ENCODE results near the gene ANAPC16. TPM values are rescaled to one million over a fixed set of nuclear protein-coding genes. Genes with fewer than 3 reads are reported as not detected.
A peak's percentile ranks its signal among the peaks of the same experiment; 100 is the strongest.

The ANAPC16 gene
- total and polyA plus RNA-seq, 8 donors: 12.7 to 231 (median 103) TPM

DNA sequence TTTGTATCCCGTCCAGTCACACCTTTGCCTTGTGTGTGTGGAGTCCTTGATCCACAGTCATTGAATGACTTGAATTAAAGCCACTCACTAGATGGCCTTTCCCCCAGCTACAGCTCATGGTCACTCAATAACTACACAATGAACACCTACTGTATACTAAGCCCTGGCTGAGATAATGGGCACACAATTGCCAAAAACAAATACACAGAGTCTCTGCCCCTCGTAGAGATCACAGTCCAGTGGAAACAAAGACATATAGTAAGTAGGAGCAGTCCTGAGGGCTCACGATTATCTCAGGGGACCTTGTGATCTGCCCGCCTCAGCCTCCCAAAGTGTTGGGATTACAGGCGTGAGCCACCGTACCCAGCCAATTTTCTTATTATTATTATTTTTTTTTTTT is 35.8 kb downstream of the ANAPC16 start:
- peak overlapping the region in 4 of 5 donors; percentile 90 to 97 (median 94) for H3K27ac ChIP-seq

DNA sequence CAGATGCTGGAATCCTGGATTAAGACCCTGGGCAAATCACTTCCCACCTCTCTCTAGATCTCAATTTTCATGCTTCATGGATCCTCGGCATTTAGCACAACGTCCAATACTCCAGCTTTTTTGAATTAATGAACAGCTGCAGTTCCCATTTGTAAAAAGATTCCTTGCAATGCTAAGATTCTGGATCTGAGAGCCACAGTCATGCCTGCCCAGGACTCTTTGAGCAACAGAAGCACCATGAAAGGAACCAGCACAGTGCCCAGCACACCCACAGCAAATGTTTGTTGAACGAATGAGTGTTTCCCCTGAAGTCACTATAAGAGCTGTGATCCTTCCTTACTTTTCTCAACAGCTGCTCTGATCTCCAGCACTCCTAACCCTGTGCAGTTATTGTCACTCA is 37.2 kb downstream of the ANAPC16 start:
- no peak overlapping the region for H3K4me3 ChIP-seq
- no peaks in the 10 kb centered on the region for H3K9me3 ChIP-seq
- DNase-seq: no peak
- no peaks in the 10 kb centered on the region for H3K27me3 ChIP-seq
- H3K27ac ChIP-seq: peak overlapping the region; percentile 39 to 97 (median 92)
- H3K36me3 ChIP-seq: no peaks in the 10 kb centered on the region
- H3K4me1 ChIP-seq: peaks cover 84 to 100% (median 92%) of the 10 kb centered on the region in 4 donors
- TF ChIP-seq, protein P1, sequence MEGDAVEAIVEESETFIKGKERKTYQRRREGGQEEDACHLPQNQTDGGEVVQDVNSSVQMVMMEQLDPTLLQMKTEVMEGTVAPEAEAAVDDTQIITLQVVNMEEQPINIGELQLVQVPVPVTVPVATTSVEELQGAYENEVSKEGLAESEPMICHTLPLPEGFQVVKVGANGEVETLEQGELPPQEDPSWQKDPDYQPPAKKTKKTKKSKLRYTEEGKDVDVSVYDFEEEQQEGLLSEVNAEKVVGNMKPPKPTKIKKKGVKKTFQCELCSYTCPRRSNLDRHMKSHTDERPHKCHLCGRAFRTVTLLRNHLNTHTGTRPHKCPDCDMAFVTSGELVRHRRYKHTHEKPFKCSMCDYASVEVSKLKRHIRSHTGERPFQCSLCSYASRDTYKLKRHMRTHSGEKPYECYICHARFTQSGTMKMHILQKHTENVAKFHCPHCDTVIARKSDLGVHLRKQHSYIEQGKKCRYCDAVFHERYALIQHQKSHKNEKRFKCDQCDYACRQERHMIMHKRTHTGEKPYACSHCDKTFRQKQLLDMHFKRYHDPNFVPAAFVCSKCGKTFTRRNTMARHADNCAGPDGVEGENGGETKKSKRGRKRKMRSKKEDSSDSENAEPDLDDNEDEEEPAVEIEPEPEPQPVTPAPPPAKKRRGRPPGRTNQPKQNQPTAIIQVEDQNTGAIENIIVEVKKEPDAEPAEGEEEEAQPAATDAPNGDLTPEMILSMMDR (IDR thresholded peaks at IDR 0.05): no peak
- TF ChIP-seq POLR2A (IDR thresholded peaks at IDR 0.05) (no peak), POLR2AphosphoS5 (IDR thresholded peaks at IDR 0.05) (no peak), EP300 (IDR thresholded peaks at IDR 0.05) (no peak)
- intact Hi-C loops (cut with DNase I; ENCODE audit: low total_unique reads): no loop called here
- WGBS, 5 donors: 65 to 89% (median 86%) methylated on average over 3 of the region's 3 CpGs

More for the DNA sequence above, 35.8 kb downstream of the ANAPC16 start:
- WGBS, 5 donors: 70 to 87% (median 80%) methylated on average over 6 of the region's 6 CpGs
- Histone ChIP-seq H3K36me3 (no peaks in the 10 kb centered on the region), H3K4me1 (peaks cover 93 to 100% (median 97%) of the 10 kb centered on the region in 4 donors), H3K9me3 (no peaks in the 10 kb centered on the region), H3K4me3 (no peak overlapping the region), H3K27me3 (no peaks in the 10 kb centered on the region)
- no peak for DNase-seq
- TF ChIP-seq EP300 (IDR thresholded peaks at IDR 0.05) (no peak), POLR2A (IDR thresholded peaks at IDR 0.05) (no peak), POLR2AphosphoS5 (IDR thresholded peaks at IDR 0.05) (no peak)
- TF ChIP-seq, protein P1 (IDR thresholded peaks at IDR 0.05): no peak
- intact Hi-C loops (cut with DNase I; ENCODE audit: low total_unique reads): no loop called here

DNA sequence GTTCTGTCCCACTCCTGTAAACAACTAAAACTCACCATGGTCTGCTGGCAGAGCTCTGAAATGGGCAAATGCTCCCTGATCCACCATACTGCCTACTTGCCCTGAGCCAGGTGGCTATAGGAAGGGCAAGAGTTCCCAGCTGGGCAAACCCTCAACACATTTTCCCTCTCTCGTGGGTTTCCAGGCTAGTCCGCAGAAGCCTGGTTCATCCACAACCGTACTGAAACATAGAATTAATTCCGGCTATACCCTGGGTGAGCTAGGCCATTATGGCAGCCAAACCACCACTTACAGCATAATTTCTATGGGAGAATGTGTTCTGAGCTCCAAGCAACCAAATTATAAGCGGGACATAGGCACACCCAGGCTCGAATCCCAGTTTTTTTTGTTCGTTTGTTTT is 37.8 kb downstream of the ANAPC16 start:
- intact Hi-C loops (cut with DNase I; ENCODE audit: low total_unique reads): no loop called here
- H3K27ac ChIP-seq: peak overlapping the region; percentile 28 to 97 (median 92)
- WGBS, 5 donors: 67 to 83% (median 78%) methylated on average over 7 of the region's 7 CpGs
- H3K36me3 ChIP-seq: no peaks in the 10 kb centered on the region
- H3K27me3 ChIP-seq: no peaks in the 10 kb centered on the region
- H3K4me1 ChIP-seq: peaks cover 78 to 98% (median 87%) of the 10 kb centered on the region in 4 donors
- H3K9me3 ChIP-seq: no peaks in the 10 kb centered on the region
- H3K4me3 ChIP-seq: no peak overlapping the region
- DNase-seq: no peak
- TF ChIP-seq POLR2AphosphoS5 (IDR thresholded peaks at IDR 0.05): no peak
- no peak for TF ChIP-seq EP300 (IDR thresholded peaks at IDR 0.05)
- no peak for TF ChIP-seq POLR2A (IDR thresholded peaks at IDR 0.05)
- TF ChIP-seq, protein P1 (IDR thresholded peaks at IDR 0.05): no peak

DNA sequence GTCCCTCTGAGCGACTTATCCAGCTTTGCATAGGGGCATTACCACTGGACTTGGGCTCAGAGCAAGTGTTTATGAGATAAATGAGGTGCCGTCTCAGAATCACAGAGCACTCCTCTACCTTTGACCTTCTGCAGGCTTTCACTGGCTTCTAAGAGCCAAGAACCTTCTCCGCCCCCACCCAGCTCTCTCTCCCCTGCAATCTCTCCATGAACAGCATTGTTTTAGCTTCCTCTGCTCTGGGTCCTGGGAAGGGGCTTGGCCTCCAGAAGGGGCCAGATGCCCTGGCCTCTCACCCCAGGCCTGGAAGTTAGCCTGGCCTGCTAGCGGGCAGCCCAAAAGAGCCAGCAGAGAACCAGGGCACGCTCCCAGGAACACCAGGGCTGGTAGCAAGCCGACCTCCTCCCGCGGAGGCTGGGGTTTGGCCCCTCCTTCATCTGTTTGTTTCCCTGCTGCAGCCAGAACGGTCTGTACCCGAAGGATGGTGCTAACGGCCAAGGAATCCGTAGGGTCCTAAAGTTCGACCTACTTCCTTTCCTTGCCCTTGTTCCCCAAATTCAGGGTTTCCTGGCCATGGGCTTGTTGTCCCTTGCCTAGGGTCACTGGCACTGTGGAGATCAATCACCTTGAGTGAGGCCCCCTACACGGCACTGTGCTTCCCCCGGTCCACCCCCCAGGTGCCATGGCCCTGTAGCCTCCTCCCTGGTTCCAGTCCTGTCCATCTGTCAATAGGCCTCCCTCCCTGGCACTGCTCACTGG is 39.2 kb downstream of the ANAPC16 start:
- TF ChIP-seq, protein P1 (IDR thresholded peaks at IDR 0.05): no peak
- no peak for TF ChIP-seq POLR2A (IDR thresholded peaks at IDR 0.05)
- peak; percentile 93 to 98 (median 96) for TF ChIP-seq POLR2AphosphoS5 (IDR thresholded peaks at IDR 0.05)
- peak; percentile 94 for TF ChIP-seq EP300 (IDR thresholded peaks at IDR 0.05)
- Histone ChIP-seq H3K27ac (peak overlapping the region; percentile 90 to 97 (median 94)), H3K9me3 (no peaks in the 10 kb centered on the region), H3K4me3 (no peak overlapping the region), H3K27me3 (no peaks in the 10 kb centered on the region), H3K36me3 (no peaks in the 10 kb centered on the region), H3K4me1 (peaks cover 74 to 98% (median 83%) of the 10 kb centered on the region in 4 donors)
- DNase-seq: peak; percentile 91 to 93
- 8 to 13% (median 10%) methylated on average over 10 to 15 of the region's 15 CpGs for WGBS, 5 donors
- intact Hi-C loops (cut with DNase I; ENCODE audit: low total_unique reads): no loop called here
